ENCODE measurements around the gene CSTPP1.
"Not testable (repeated sequence)": the region's sequence is repeated elsewhere in the genome, so short reads cannot be mapped to it uniquely, and the experiment has no call there.

- not testable (repeated sequence) for TF ChIP-seq CTCF (IDR thresholded peaks at IDR 0.05; ENCODE audit: low read depth, low read length, poor library complexity, severe bottlenecking); EZH2phosphoT487 (IDR thresholded peaks at IDR 0.05; ENCODE audit: borderline replicate concordance, low read length)
These were observed 161.7 kb downstream of the CSTPP1 start for GRCh38 chr11:47098223-47098622.

Data from DOHH2 (cell line).